SK-N-SH (cell line): Measurements from ENCODE around the gene MYH16. TPM values are rescaled to one million over a fixed set of nuclear protein-coding genes. Genes with fewer than 3 reads are reported as not detected.

Experiments
- CTCF ChIA-PET: fragments of 300-600, 350-600 bp; formaldehyde crosslinking; extraction: SDS; loops from one replicate; lab custom pipeline; 2021; lab: Yijun Ruan, JAX
- POLR2A ChIA-PET: fragments of 350-600 bp; sonication (Branson Sonifier 250); formaldehyde crosslinking; extraction: SDS; loops from one replicate; lab custom pipeline; 2020; ENCODE audit warnings: antibody characterized with exemption, inconsistent platforms; lab: Yijun Ruan, JAX
- DNase-seq: peaks from one replicate; pipeline ENCODE4 v3.0.0; 2012
- H2AFZ ChIP-seq: fragments of 200-600 bp; sonication (generic); 2 replicates; pipeline ENCODE4 v1.8.1; 2016; ENCODE audit warnings: antibody characterized with exemption, mild to moderate bottlenecking, low read depth
- H3F3A ChIP-seq: fragments of 200-600 bp; sonication (generic); replicated peaks from 2 replicates; pipeline ENCODE3; 2016; ENCODE audit warnings: antibody characterized with exemption, mild to moderate bottlenecking; ENCODE audit not compliant: insufficient read depth
- H3K27ac ChIP-seq, 2 experiments: fragments of 200-500 bp in 1 of 2; fragments of 200-600 bp in 1 of 2; sonication (Bioruptor generic) in 1 of 2; sonication (generic), shearing (Covaris generic) in 1 of 2; 2 replicates each; pipeline versions ENCODE4 v1.5.1 to v1.6.1; 2014 to 2016; ENCODE audit warnings: low read depth in 2 of 2, inconsistent platforms in 1 of 2, low read length in 1 of 2, mild to moderate bottlenecking in 1 of 2, mixed read lengths in 1 of 2
- H3K27me3 ChIP-seq: fragments of 200-600 bp; sonication (generic), shearing (Covaris generic); 2 replicates; pipeline ENCODE4 v1.6.1; 2016; ENCODE audit warnings: mixed run types; ENCODE audit not compliant: insufficient read depth
- H3K36me3 ChIP-seq, 2 experiments: fragments of 200-500 bp in 1 of 2; fragments of 200-600 bp in 1 of 2; sonication (Bioruptor generic) in 1 of 2; sonication (generic) in 1 of 2; replicated peaks in 1 of 2; 2 replicates each; pipeline versions ENCODE3 to v1.5.1; 2014 to 2016; ENCODE audit warnings: low read length in 1 of 2, mild to moderate bottlenecking in 1 of 2; ENCODE audit not compliant: insufficient read depth in 2 of 2, control insufficient read depth in 1 of 2
- H3K4me1 ChIP-seq, 2 experiments: fragments of 200-500 bp in 1 of 2; fragments of 200-600 bp in 1 of 2; sonication (Bioruptor generic) in 1 of 2; sonication (generic), shearing (Covaris generic) in 1 of 2; 2 replicates each; pipeline versions ENCODE4 v1.5.1 to v1.6.1; 2014 to 2016; ENCODE audit warnings: low read depth in 1 of 2, low read length in 1 of 2, mixed run types in 1 of 2; ENCODE audit not compliant: insufficient read depth in 2 of 2, control insufficient read depth in 1 of 2
- H3K4me2 ChIP-seq: fragments of 200-600 bp; sonication (generic), shearing (Covaris generic); 2 replicates; pipeline ENCODE4 v1.6.1; 2017; ENCODE audit warnings: mixed run types
- H3K4me3 ChIP-seq, 2 experiments: fragments of 200-500 bp in 1 of 2; fragments of 200-600 bp in 1 of 2; sonication (Bioruptor generic) in 1 of 2; sonication (generic), shearing (Covaris generic) in 1 of 2; 2 replicates each; pipeline versions ENCODE4 v1.5.1 to v1.8.1; 2014 to 2016; ENCODE audit warnings: low read depth in 2 of 2, inconsistent platforms in 1 of 2, low read length in 1 of 2, mild to moderate bottlenecking in 1 of 2, mixed read lengths in 1 of 2, moderate library complexity in 1 of 2
- H3K79me2 ChIP-seq: fragments of 200-600 bp; sonication (generic); 2 replicates; pipeline ENCODE4 v1.8.1; 2017; ENCODE audit warnings: mild to moderate bottlenecking; ENCODE audit not compliant: insufficient read depth
- H3K9ac ChIP-seq: fragments of 200-600 bp; sonication (generic); 2 replicates; pipeline ENCODE4 v1.6.1; 2017; ENCODE audit warnings: mixed run types
- H3K9me2 ChIP-seq: fragments of 200-600 bp; sonication (generic); 2 replicates; pipeline ENCODE4 v1.6.1; 2017; ENCODE audit warnings: mixed run types
- H3K9me3 ChIP-seq: fragments of 200-600 bp; sonication (generic); 2 replicates; pipeline ENCODE4 v1.6.1; 2017; ENCODE audit warnings: mixed run types, mild to moderate bottlenecking, moderate library complexity
- H4K20me1 ChIP-seq: fragments of 200-600 bp; sonication (generic); 2 replicates; pipeline ENCODE4 v1.6.1; 2017; ENCODE audit warnings: mild to moderate bottlenecking, mixed run types; ENCODE audit not compliant: insufficient read depth
- CHD2 ChIP-seq: fragments of 150-350 bp; IDR thresholded peaks from 2 replicates; pipeline ENCODE4 v1.6.1; 2018; ENCODE audit warnings: low read length; ENCODE audit not compliant: partially characterized antibody
- FOSL2 ChIP-seq: IDR thresholded peaks from 2 replicates; pipeline ENCODE4 v1.4.0; 2012; ENCODE audit warnings: low read depth, mild to moderate bottlenecking, moderate library complexity, borderline replicate concordance
- FOXJ3 ChIP-seq: sonication (generic); formaldehyde crosslinking; IDR thresholded peaks from 2 replicates; pipeline ENCODE4 v1.5.1; 2020; ENCODE audit warnings: mild to moderate bottlenecking, missing genetic modification reagents
- GABPA ChIP-seq: IDR thresholded peaks from 2 replicates; pipeline ENCODE4 v1.4.0; 2012; ENCODE audit warnings: low read depth, mild to moderate bottlenecking
- GATA2 ChIP-seq: sonication (generic); formaldehyde crosslinking; IDR thresholded peaks from 2 replicates; pipeline ENCODE4 v1.5.0; 2020; ENCODE audit warnings: mild to moderate bottlenecking, missing genetic modification reagents
- JUND ChIP-seq: IDR thresholded peaks from 2 replicates; pipeline ENCODE4 v1.4.0; 2012
- NFIC ChIP-seq: IDR thresholded peaks from 2 replicates; pipeline ENCODE4 v1.4.0; 2012; ENCODE audit warnings: borderline replicate concordance
- NRF1 ChIP-seq: IDR thresholded peaks from 2 replicates; pipeline ENCODE4 v1.6.1; 2012; ENCODE audit warnings: low read depth, mild to moderate bottlenecking, low read length
- POLR2AphosphoS5 ChIP-seq: IDR thresholded peaks from 2 replicates; pipeline ENCODE4 v1.6.1; 2012; ENCODE audit warnings: low read depth, low read length
- SMC3 ChIP-seq: IDR thresholded peaks from 2 replicates; pipeline ENCODE4 v1.6.1; 2012; ENCODE audit warnings: low read depth, low read length, improper control_type of control experiment
- TCF12 ChIP-seq: IDR thresholded peaks from 2 replicates; pipeline ENCODE4 v1.4.0; 2012
- WGBS: methylation state at CpG from one replicate; pipeline ENCODE4 v1.1.6; 2017; ENCODE audit warnings: low lambda C conversion rate; 5-methylcytosine and 5-hydroxymethylcytosine counted together
- polyA plus RNA-seq, 3 experiments: library from polyadenylated mRNA; depleted of rRNA; stranded (reverse); fragments of >200 nt; gene quantifications; 2 replicates each; pipeline ENCODE4 v1.2.3, GENCODE V29; 2012
- TF ChIP-seq, protein P1 (sequence below): IDR thresholded peaks from 2 replicates; pipeline ENCODE4 v1.4.0; 2012; ENCODE audit warnings: low read depth, borderline replicate concordance
- TF ChIP-seq, protein P2 (sequence below): IDR thresholded peaks from 2 replicates; pipeline ENCODE4 v1.6.1; 2012; ENCODE audit warnings: mild to moderate bottlenecking, low read depth, low read length, moderate library complexity
- TF ChIP-seq, protein P3 (sequence below): IDR thresholded peaks from 2 replicates; pipeline ENCODE4 v1.4.0; 2012; ENCODE audit warnings: low read depth, borderline replicate concordance

Gene MYH16
- polyA plus RNA-seq, 1 of the 3 experiments (the other 2 are of a cell fraction): 0.41 TPM

DNA sequence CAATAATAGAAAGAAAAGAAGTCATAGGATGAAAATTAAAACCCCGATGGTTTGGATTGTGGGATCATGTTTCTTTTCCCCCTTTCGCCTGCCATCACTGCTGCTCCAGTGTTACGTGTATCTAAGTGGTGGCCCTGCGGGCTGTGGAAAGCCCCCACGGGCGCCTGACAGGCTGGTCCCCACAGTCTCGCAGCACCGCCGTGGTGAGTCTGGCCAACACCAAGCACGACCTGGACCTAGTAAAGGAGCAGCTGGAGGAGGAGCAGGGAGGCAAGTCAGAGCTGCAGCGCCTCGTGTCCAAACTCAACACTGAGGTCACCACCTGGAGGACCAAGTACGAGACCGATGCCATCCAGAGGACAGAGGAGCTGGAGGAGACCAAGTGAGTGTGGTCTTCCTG, 19.5 kb downstream of the MYH16 start:
- Histone ChIP-seq H2AFZ (no peak overlapping the region), H3K9me2 (no peaks in the 10 kb centered on the region), H3K4me3 (no peak overlapping the region), H3K36me3 (no peaks in the 10 kb centered on the region), H3K9me3 (no peaks in the 10 kb centered on the region), H3F3A (no peaks in the 10 kb centered on the region), H3K4me1 (no peaks in the 10 kb centered on the region), H3K27me3 (no peaks in the 10 kb centered on the region), H3K9ac (no peak overlapping the region), H4K20me1 (no peaks in the 10 kb centered on the region), H3K4me2 (no peak overlapping the region), H3K27ac (no peak overlapping the region), H3K79me2 (no peaks in the 10 kb centered on the region)
- ChIA-PET CTCF (interaction anchor here (1.1 to 1.6 kb wide), 3 partner anchors 9 to 414 kb away, joined by 3 to 7 read pairs (median 4); partner anchors contain the start of gene TRRAP), POLR2A (no interaction called here)
- DNase-seq: no peak
- 88% methylated on average over 14 of the region's 14 CpGs for WGBS
- TF ChIP-seq, protein P1, sequence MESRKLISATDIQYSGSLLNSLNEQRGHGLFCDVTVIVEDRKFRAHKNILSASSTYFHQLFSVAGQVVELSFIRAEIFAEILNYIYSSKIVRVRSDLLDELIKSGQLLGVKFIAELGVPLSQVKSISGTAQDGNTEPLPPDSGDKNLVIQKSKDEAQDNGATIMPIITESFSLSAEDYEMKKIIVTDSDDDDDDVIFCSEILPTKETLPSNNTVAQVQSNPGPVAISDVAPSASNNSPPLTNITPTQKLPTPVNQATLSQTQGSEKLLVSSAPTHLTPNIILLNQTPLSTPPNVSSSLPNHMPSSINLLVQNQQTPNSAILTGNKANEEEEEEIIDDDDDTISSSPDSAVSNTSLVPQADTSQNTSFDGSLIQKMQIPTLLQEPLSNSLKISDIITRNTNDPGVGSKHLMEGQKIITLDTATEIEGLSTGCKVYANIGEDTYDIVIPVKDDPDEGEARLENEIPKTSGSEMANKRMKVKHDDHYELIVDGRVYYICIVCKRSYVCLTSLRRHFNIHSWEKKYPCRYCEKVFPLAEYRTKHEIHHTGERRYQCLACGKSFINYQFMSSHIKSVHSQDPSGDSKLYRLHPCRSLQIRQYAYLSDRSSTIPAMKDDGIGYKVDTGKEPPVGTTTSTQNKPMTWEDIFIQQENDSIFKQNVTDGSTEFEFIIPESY: no peak
- TF ChIP-seq SMC3 (no peak), FOXJ3 (CRISPR knock-in tag) (no peak), POLR2AphosphoS5 (no peak), TCF12 (no peak), NRF1 (no peak), GATA2 (CRISPR knock-in tag) (no peak), JUND (no peak), CHD2 (no peak), GABPA (no peak), FOSL2 (no peak), NFIC (no peak)
- TF ChIP-seq, protein P2, sequence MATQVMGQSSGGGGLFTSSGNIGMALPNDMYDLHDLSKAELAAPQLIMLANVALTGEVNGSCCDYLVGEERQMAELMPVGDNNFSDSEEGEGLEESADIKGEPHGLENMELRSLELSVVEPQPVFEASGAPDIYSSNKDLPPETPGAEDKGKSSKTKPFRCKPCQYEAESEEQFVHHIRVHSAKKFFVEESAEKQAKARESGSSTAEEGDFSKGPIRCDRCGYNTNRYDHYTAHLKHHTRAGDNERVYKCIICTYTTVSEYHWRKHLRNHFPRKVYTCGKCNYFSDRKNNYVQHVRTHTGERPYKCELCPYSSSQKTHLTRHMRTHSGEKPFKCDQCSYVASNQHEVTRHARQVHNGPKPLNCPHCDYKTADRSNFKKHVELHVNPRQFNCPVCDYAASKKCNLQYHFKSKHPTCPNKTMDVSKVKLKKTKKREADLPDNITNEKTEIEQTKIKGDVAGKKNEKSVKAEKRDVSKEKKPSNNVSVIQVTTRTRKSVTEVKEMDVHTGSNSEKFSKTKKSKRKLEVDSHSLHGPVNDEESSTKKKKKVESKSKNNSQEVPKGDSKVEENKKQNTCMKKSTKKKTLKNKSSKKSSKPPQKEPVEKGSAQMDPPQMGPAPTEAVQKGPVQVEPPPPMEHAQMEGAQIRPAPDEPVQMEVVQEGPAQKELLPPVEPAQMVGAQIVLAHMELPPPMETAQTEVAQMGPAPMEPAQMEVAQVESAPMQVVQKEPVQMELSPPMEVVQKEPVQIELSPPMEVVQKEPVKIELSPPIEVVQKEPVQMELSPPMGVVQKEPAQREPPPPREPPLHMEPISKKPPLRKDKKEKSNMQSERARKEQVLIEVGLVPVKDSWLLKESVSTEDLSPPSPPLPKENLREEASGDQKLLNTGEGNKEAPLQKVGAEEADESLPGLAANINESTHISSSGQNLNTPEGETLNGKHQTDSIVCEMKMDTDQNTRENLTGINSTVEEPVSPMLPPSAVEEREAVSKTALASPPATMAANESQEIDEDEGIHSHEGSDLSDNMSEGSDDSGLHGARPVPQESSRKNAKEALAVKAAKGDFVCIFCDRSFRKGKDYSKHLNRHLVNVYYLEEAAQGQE: no peak
- TF ChIP-seq, protein P3, sequence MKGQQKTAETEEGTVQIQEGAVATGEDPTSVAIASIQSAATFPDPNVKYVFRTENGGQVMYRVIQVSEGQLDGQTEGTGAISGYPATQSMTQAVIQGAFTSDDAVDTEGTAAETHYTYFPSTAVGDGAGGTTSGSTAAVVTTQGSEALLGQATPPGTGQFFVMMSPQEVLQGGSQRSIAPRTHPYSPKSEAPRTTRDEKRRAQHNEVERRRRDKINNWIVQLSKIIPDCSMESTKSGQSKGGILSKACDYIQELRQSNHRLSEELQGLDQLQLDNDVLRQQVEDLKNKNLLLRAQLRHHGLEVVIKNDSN: no peak
